Activated CD8-positive, alpha-beta memory T cell treated with anti-CD3 and anti-CD28 coated beads, Interleukin-2, amount 50 U/mL, for 4 hours (primary cell): Measurements from ENCODE around the gene IL1RAPL1.

Source experiments
- DNase-seq: peaks from one replicate; pipeline ENCODE4 v3.0.0-alpha.2; 2020

Gene IL1RAPL1

GRCh38 chrX:29455702-29456101, 868.5 kb downstream of the IL1RAPL1 start:
- DNase-seq: no peak

GRCh38 chrX:29461039-29461438, 873.8 kb downstream of the IL1RAPL1 start:
- no peak for DNase-seq

- DNase-seq: no peak
Observed at GRCh38 chrX:29466456-29466855, 879.2 kb downstream of the IL1RAPL1 start.

- DNase-seq: no peak
Observed at GRCh38 chrX:29468911-29469494, 881.8 kb downstream of the IL1RAPL1 start.

GRCh38 chrX:29470030-29470429, 882.8 kb downstream of the IL1RAPL1 start:
- DNase-seq: no peak

GRCh38 chrX:29471829-29472228, 884.6 kb downstream of the IL1RAPL1 start:
- no peak for DNase-seq

GRCh38 chrX:29477878-29478277, 890.6 kb downstream of the IL1RAPL1 start:
- DNase-seq: no peak

- no peak for DNase-seq
Observed at GRCh38 chrX:29478336-29479069, 891.3 kb downstream of the IL1RAPL1 start.

GRCh38 chrX:29487214-29487613, 900.0 kb downstream of the IL1RAPL1 start:
- DNase-seq: no peak

- no peak for DNase-seq
Observed at GRCh38 chrX:29487714-29488113, 900.5 kb downstream of the IL1RAPL1 start.

- DNase-seq: no peak
Observed at GRCh38 chrX:29488919-29489318, 901.7 kb downstream of the IL1RAPL1 start.

- DNase-seq: no peak
Observed at GRCh38 chrX:29490606-29491005, 903.4 kb downstream of the IL1RAPL1 start.

- no peak for DNase-seq
Observed at GRCh38 chrX:29491659-29492058, 904.4 kb downstream of the IL1RAPL1 start.

- DNase-seq: no peak
Observed at GRCh38 chrX:29496636-29497180, 909.5 kb downstream of the IL1RAPL1 start.

GRCh38 chrX:29506729-29507128, 919.5 kb downstream of the IL1RAPL1 start:
- no peak for DNase-seq

- DNase-seq: no peak
Observed at GRCh38 chrX:29518100-29518499, 930.9 kb downstream of the IL1RAPL1 start.

GRCh38 chrX:29528281-29528680, 941.0 kb downstream of the IL1RAPL1 start:
- no peak for DNase-seq

- DNase-seq: no peak
Observed at GRCh38 chrX:29530501-29530900, 943.3 kb downstream of the IL1RAPL1 start.

GRCh38 chrX:29531336-29531735, 944.1 kb downstream of the IL1RAPL1 start:
- no peak for DNase-seq

GRCh38 chrX:29535212-29536162, 948.2 kb downstream of the IL1RAPL1 start:
- DNase-seq: no peak

GRCh38 chrX:29541038-29541437, 953.8 kb downstream of the IL1RAPL1 start:
- DNase-seq: no peak

- no peak for DNase-seq
Observed at GRCh38 chrX:29542152-29542551, 954.9 kb downstream of the IL1RAPL1 start.

- DNase-seq: no peak
Observed at GRCh38 chrX:29545878-29546277, 958.6 kb downstream of the IL1RAPL1 start.
